ENCODE results near the gene DMPK.

DNA sequence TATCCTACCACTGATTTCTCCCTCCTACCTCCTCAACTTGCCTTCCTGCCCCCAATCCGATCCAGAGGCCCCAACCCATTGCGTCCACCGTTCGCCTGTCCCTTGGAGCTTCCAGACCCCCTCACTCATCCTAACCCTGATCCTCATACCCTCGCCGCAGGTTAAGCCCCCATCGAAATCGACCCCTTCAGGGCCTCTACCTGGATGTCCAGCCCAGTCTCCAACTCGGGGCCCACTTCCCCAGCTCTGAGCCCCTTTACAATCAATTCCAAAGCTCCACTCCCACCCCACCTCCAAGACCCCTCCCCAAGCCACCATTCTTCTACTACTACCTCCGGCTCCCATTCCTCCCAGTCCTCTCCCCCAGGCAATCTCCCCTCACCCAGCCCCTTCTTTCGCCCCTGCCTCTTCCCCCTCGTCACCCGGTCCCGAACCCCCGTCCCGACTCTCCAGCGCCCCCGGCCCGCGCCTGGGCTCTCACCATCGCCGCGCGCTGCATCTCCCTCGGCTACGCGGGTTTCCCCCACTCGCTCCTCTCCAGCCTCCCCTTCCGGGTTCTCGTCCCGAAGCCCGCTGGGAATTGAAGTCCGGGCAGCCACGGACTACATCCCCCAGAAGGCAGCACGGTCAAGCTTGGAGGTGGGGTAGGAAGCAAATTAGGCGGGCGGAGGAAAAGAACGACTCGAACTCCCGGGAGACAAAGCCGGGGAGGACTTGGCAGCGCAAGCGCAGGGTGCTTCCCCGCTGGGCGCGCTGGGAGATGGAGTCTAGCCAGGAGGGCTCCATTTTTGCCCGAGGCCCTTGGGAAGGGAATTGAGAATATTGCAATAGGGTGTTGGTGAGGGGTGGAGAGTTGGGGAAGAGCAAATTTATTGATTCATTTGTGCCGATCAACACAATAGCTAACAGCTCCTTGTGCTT lies 51.7 kb downstream of the DMPK start, which contains the start of gene FBXO46:
- TF ChIP-seq POLR2A (IDR thresholded peaks at IDR 0.05), result peak in 1 of 2 donors; percentile 85
- TF ChIP-seq, protein P1, sequence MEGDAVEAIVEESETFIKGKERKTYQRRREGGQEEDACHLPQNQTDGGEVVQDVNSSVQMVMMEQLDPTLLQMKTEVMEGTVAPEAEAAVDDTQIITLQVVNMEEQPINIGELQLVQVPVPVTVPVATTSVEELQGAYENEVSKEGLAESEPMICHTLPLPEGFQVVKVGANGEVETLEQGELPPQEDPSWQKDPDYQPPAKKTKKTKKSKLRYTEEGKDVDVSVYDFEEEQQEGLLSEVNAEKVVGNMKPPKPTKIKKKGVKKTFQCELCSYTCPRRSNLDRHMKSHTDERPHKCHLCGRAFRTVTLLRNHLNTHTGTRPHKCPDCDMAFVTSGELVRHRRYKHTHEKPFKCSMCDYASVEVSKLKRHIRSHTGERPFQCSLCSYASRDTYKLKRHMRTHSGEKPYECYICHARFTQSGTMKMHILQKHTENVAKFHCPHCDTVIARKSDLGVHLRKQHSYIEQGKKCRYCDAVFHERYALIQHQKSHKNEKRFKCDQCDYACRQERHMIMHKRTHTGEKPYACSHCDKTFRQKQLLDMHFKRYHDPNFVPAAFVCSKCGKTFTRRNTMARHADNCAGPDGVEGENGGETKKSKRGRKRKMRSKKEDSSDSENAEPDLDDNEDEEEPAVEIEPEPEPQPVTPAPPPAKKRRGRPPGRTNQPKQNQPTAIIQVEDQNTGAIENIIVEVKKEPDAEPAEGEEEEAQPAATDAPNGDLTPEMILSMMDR (IDR thresholded peaks at IDR 0.05), result no peak
